Measurements from ENCODE around the gene UBXN11. TPM values are rescaled to one million over a fixed set of nuclear protein-coding genes. Genes with fewer than 3 reads are reported as not detected.

The UBXN11 gene
- total and polyA plus RNA-seq, 2 donors (not counting 1 experiment from before 2014, with no cell fraction given) = 68.0 to 81.4 TPM

- no peak overlapping the region for H3K4me2 ChIP-seq (replicated peaks; ENCODE audit: low read depth, low read length, poor library complexity, severe bottlenecking)
- ChIA-PET POLR2A (interaction anchor here (1.3 to 21.9 kb wide), 2 partner anchors 11 to 40 kb away, joined by 4 to 1239 read pairs; partner anchors contain the start of gene CD52), CTCF (interaction anchor here (0.7 to 26.4 kb wide), 6 partner anchors 10 to 139 kb away, joined by 3 to 1400 read pairs (median 66); partner anchors contain the start of genes CD52, CEP85 and UBXN11)
- H3K27ac Mint-ChIP-seq = peak overlapping the region; percentile 89
- H3K36me3 ChIP-seq (replicated peaks in 1 of 2; ENCODE audit: control extremely low read depth in 1 of 2, control insufficient read depth in 1 of 2, extremely low read depth in 1 of 2, insufficient read depth in 2 of 2, low read length in 1 of 2) = peaks cover 2 to 24% of the 10 kb centered on the region in 2 experiments
- peaks cover 22% of the 10 kb centered on the region for H4K20me1 ChIP-seq (ENCODE audit: control insufficient read depth, insufficient read depth, low read length, poor library complexity, severe bottlenecking)
- H3K79me2 ChIP-seq (ENCODE audit: control insufficient read depth, insufficient read depth, low read length) = peaks cover 26% of the 10 kb centered on the region
- no peak overlapping the region for H2AFZ ChIP-seq (ENCODE audit: insufficient read depth, low read depth, low read length, poor library complexity, severe bottlenecking)
- H3K4me3 Mint-ChIP-seq = no peak overlapping the region
- no peak overlapping the region for H3K9ac ChIP-seq (ENCODE audit: low read length)
- H3K27me3 ChIP-seq (replicated peaks in 1 of 4; ENCODE audit: control extremely low read depth in 1 of 4, control insufficient read depth in 3 of 4, insufficient read depth in 4 of 4, low read length in 3 of 4) = no peaks in the 10 kb centered on the region
- H3K4me1 Mint-ChIP-seq = peaks cover 59% of the 10 kb centered on the region
- TF ChIP-seq CTCF (IDR thresholded peaks at IDR 0.05) = no peak
- no peak for TF ChIP-seq EZH2 (IDR thresholded peaks at IDR 0.05; ENCODE audit: borderline replicate concordance, insufficient read depth, low read depth, low read length, poor library complexity, severe bottlenecking)
- H3K9me3 ChIP-seq (ENCODE audit: control extremely low read depth in 1 of 3, control insufficient read depth in 2 of 3, insufficient read depth in 1 of 3, low read length in 2 of 3) = no peaks in the 10 kb centered on the region
- no peaks in the 10 kb centered on the region for H3K9me3 Mint-ChIP-seq (ENCODE audit: insufficient read depth)
- intact Hi-C loops (cut with micrococcal nuclease) = no loop called here
- H3K27ac ChIP-seq (ENCODE audit: low read length in 2 of 2) = peak overlapping the region in 1 of 2 donors; percentile 32
- no peak for DNase-seq
- H3K27me3 Mint-ChIP-seq = no peaks in the 10 kb centered on the region
- H3K4me3 ChIP-seq (ENCODE audit: control extremely low read depth in 1 of 5, extremely low read depth in 1 of 5, insufficient read depth in 1 of 5, low read depth in 2 of 5, low read length in 4 of 5) = no peak overlapping the region
- H3K4me1 ChIP-seq (ENCODE audit: control insufficient read depth in 2 of 2, insufficient read depth in 2 of 2, low read length in 2 of 2) = peaks cover 42 to 66% of the 10 kb centered on the region in 2 donors
- no CpG with 5 or more reads among the region's 1 CpG for WGBS (ENCODE audit: insufficient coverage)
- ATAC-seq (ENCODE audit: low read depth) = no peak
Observed at GRCh38 chr1:26277719-26278118, 28.7 kb downstream of the UBXN11 start.

GRCh38 chr1:26277261-26277661, 29.2 kb downstream of the UBXN11 start:
- no peak overlapping the region for H3K4me3 ChIP-seq (ENCODE audit: control extremely low read depth in 1 of 5, extremely low read depth in 1 of 5, insufficient read depth in 1 of 5, low read depth in 2 of 5, low read length in 4 of 5)
- H2AFZ ChIP-seq (ENCODE audit: insufficient read depth, low read depth, low read length, poor library complexity, severe bottlenecking) = no peak overlapping the region
- no peak overlapping the region for H3K4me2 ChIP-seq (replicated peaks; ENCODE audit: low read depth, low read length, poor library complexity, severe bottlenecking)
- ChIA-PET POLR2A (interaction anchor here (1.3 to 21.9 kb wide), 3 partner anchors 8 to 40 kb away, joined by 4 to 1239 read pairs (median 17); partner anchors contain the start of gene CD52), CTCF (interaction anchor here (0.7 to 26.4 kb wide), 7 partner anchors 10 to 140 kb away, joined by 3 to 1400 read pairs (median 35); partner anchors contain the start of genes CD52, CEP85 and UBXN11)
- ATAC-seq (ENCODE audit: low read depth) = no peak
- Mint-ChIP-seq H3K4me1 (peaks cover 55% of the 10 kb centered on the region), H3K27me3 (no peaks in the 10 kb centered on the region), H3K4me3 (no peak overlapping the region), H3K27ac (peak overlapping the region; percentile 89), H3K9me3 (ENCODE audit: insufficient read depth) (no peaks in the 10 kb centered on the region)
- no peaks in the 10 kb centered on the region for H3K9me3 ChIP-seq (ENCODE audit: control extremely low read depth in 1 of 3, control insufficient read depth in 2 of 3, insufficient read depth in 1 of 3, low read length in 2 of 3)
- H3K79me2 ChIP-seq (ENCODE audit: control insufficient read depth, insufficient read depth, low read length) = peaks cover 26% of the 10 kb centered on the region
- intact Hi-C loops (cut with micrococcal nuclease) = no loop called here
- WGBS (ENCODE audit: insufficient coverage) = 100% methylated on average over 3 of the region's 3 CpGs
- DNase-seq = no peak
- peaks cover 2 to 19% of the 10 kb centered on the region in 2 experiments for H3K36me3 ChIP-seq (replicated peaks in 1 of 2; ENCODE audit: control extremely low read depth in 1 of 2, control insufficient read depth in 1 of 2, extremely low read depth in 1 of 2, insufficient read depth in 2 of 2, low read length in 1 of 2)
- peak overlapping the region in 1 of 2 donors; percentile 68 for H3K27ac ChIP-seq (ENCODE audit: low read length in 2 of 2)
- TF ChIP-seq CTCF (IDR thresholded peaks at IDR 0.05) (no peak), EZH2 (IDR thresholded peaks at IDR 0.05; ENCODE audit: borderline replicate concordance, insufficient read depth, low read depth, low read length, poor library complexity, severe bottlenecking) (no peak)
- no peak overlapping the region for H3K9ac ChIP-seq (ENCODE audit: low read length)
- H3K4me1 ChIP-seq (ENCODE audit: control insufficient read depth in 2 of 2, insufficient read depth in 2 of 2, low read length in 2 of 2) = peaks cover 42 to 66% of the 10 kb centered on the region in 2 donors
- H4K20me1 ChIP-seq (ENCODE audit: control insufficient read depth, insufficient read depth, low read length, poor library complexity, severe bottlenecking) = peaks cover 22% of the 10 kb centered on the region
- no peaks in the 10 kb centered on the region for H3K27me3 ChIP-seq (replicated peaks in 1 of 4; ENCODE audit: control extremely low read depth in 1 of 4, control insufficient read depth in 3 of 4, insufficient read depth in 4 of 4, low read length in 3 of 4)
